Osteocyte (in vitro differentiated cells): ENCODE results near the gene BAIAP2L2. TPM values are rescaled to one million over a fixed set of nuclear protein-coding genes. Genes with fewer than 3 reads are reported as not detected.
"Not testable (repeated sequence)": the region's sequence is repeated elsewhere in the genome, so short reads cannot be mapped to it uniquely, and the experiment has no call there.

Experiments
- DNase-seq: peaks from one replicate; pipeline ENCODE4 v3.0.0; 2021; ENCODE audit warnings: mixed read lengths; ENCODE audit not compliant: unreplicated experiment; ENCODE audit errors: extremely low spot score
- H3K27ac Mint-ChIP-seq: one replicate; pipeline ENCODE4 v1.8.0; 2021; ENCODE audit warnings: mild to moderate bottlenecking, mixed read lengths; ENCODE audit not compliant: unreplicated experiment
- H3K27me3 Mint-ChIP-seq: one replicate; pipeline ENCODE4 v1.8.0; 2021; ENCODE audit warnings: mixed read lengths; ENCODE audit not compliant: unreplicated experiment
- H3K36me3 Mint-ChIP-seq: one replicate; pipeline ENCODE4 v1.8.0; 2021; ENCODE audit warnings: mixed read lengths; ENCODE audit not compliant: unreplicated experiment
- H3K4me1 Mint-ChIP-seq: one replicate; pipeline ENCODE4 v1.8.0; 2021; ENCODE audit warnings: mixed read lengths; ENCODE audit not compliant: unreplicated experiment
- H3K4me3 Mint-ChIP-seq: one replicate; pipeline ENCODE4 v1.8.0; 2021; ENCODE audit warnings: mild to moderate bottlenecking, moderate library complexity, mixed read lengths; ENCODE audit not compliant: unreplicated experiment
- H3K9me3 Mint-ChIP-seq: one replicate; pipeline ENCODE4 v1.8.0; 2021; ENCODE audit warnings: mixed read lengths; ENCODE audit not compliant: unreplicated experiment
- CTCF ChIP-seq: fragments of 200-600 bp; sonication (generic); IDR thresholded peaks from 2 replicates; pipeline ENCODE4 v1.5.0; 2021; ENCODE audit warnings: antibody characterized with exemption, mild to moderate bottlenecking, moderate library complexity
- long read RNA-seq: library from polyadenylated mRNA; unstranded; transcript quantifications from one replicate; pipeline ENCODE4 v2.0.0, GENCODE V29; 2021
- total RNA-seq: library from RNA; stranded (reverse); gene quantifications from 2 replicates; pipeline ENCODE4 v1.2.1, GENCODE V29; 2021

The BAIAP2L2 gene
- total RNA-seq, result 0.39 and 0.48 TPM in 2 replicates
- long read RNA-seq, result 0 reads

- Mint-ChIP-seq H3K4me1 (peaks cover 16% of the 10 kb centered on the region), H3K4me3 (no peak within 1 kb of the TSS), H3K36me3 (no peaks in the 10 kb centered on the region), H3K27ac (no peak within 1 kb of the TSS), H3K9me3 (no peaks in the 10 kb centered on the region), H3K27me3 (no peaks in the 10 kb centered on the region)
- DNase-seq, result no peak
- TF ChIP-seq CTCF, result no peak
Observed at GRCh38 chr22:38110008-38110862, at the start of gene BAIAP2L2. BAIAP2L2 (minus strand) TSS chr22:38110684; CDS start chr22:38110525, 159 bp downstream.

- peaks cover 14% of the 10 kb centered on the region for H3K36me3 Mint-ChIP-seq
- H3K4me3 Mint-ChIP-seq, result no peak overlapping the region
Observed at GRCh38 chr22:38155703-38156102, 45.2 kb upstream of the BAIAP2L2 start.

GRCh38 chr22:38154563-38154915, 44.1 kb upstream of the BAIAP2L2 start:
- H3K27me3 Mint-ChIP-seq, H3K4me1 Mint-ChIP-seq, H3K9me3 Mint-ChIP-seq, DNase-seq, H3K4me3 Mint-ChIP-seq, H3K27ac Mint-ChIP-seq: not testable (repeated sequence)
- peaks cover 14% of the 10 kb centered on the region for H3K36me3 Mint-ChIP-seq

More at GRCh38 chr22:38155703-38156102, 45.2 kb upstream of the BAIAP2L2 start:
- DNase-seq, result no peak
- peaks cover 4% of the 10 kb centered on the region for H3K27me3 Mint-ChIP-seq
- peaks cover 1% of the 10 kb centered on the region for H3K4me1 Mint-ChIP-seq
- TF ChIP-seq CTCF, result no peak
- H3K9me3 Mint-ChIP-seq, result peaks cover 6% of the 10 kb centered on the region
- no peak overlapping the region for H3K27ac Mint-ChIP-seq

GRCh38 chr22:38153821-38154562, 43.5 kb upstream of the BAIAP2L2 start:
- DNase-seq, result no peak
- Mint-ChIP-seq H3K9me3 (peaks cover 6% of the 10 kb centered on the region), H3K36me3 (peaks cover 16% of the 10 kb centered on the region), H3K4me1 (peaks cover 1% of the 10 kb centered on the region), H3K27me3 (peaks cover 4% of the 10 kb centered on the region), H3K27ac (no peak overlapping the region), H3K4me3 (no peak overlapping the region)
- TF ChIP-seq CTCF, result no peak

GRCh38 chr22:38151126-38151500, 40.6 kb upstream of the BAIAP2L2 start:
- Mint-ChIP-seq H3K4me3 (no peak overlapping the region), H3K27ac (no peak overlapping the region), H3K36me3 (peaks cover 8% of the 10 kb centered on the region), H3K27me3 (no peaks in the 10 kb centered on the region), H3K9me3 (no peaks in the 10 kb centered on the region), H3K4me1 (peaks cover 14% of the 10 kb centered on the region)
- no peak for DNase-seq
- TF ChIP-seq CTCF, result no peak
